HG03565 (cell line): ENCODE results near the gene ARHGEF16.

Experiments used
- ATAC-seq: cut with Tn5 transposase; IDR thresholded peaks from one replicate; pipeline ENCODE4 v1.9.1; 2021; ENCODE audit warnings: mild to moderate bottlenecking, moderate library complexity; ENCODE audit not compliant: unreplicated experiment

ARHGEF16 gene

DNA sequence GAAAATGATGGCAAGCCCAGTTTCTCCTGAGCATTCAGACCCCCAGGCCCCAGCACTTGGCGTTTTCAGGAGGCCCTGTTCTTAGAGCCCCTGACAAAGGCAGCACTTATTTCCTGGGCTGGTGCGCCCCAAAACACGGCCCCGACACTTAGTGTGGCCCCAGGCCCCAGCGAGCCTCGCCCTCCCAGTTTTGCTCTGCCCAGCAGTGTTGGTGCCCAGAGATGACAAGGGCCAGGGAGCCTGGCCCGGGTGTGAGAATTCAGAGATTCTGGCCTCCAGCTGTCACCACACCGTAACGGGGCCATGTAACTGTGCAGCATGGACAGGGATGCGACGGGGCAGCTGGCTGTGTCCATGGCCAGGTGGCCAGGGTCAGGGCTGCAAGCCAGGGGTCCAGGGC lies 18.0 kb upstream of the ARHGEF16 start:
- ATAC-seq, result no peak

GRCh38 chr1:3436901-3437300 lies 17.6 kb upstream of the ARHGEF16 start:
- no peak for ATAC-seq

DNA sequence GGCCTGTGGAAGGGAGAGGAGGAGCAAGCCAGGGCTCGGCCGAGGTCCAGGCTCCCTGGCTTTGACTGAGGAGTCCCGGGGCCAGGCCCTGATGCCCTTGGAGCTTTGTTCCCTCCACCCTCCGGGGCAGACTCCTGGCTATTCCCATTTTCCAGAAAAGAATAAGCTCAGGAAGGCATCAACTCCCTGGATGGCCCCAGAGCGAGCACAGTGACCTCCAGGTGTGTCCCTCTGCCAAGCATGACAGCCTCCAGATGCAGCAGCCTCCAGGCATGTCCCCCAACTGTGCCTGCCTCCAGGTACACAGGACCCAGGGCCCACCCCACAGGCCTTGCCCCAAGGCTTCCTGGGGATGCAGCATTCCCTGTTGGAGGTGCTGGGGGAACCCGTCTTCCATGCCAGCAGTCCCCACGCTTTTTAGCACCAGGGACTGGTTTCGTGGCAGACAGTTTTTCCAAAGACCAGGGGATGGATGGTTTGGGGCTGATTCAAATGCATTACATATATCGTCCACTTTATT lies 15.7 kb upstream of the ARHGEF16 start:
- no peak for ATAC-seq

DNA sequence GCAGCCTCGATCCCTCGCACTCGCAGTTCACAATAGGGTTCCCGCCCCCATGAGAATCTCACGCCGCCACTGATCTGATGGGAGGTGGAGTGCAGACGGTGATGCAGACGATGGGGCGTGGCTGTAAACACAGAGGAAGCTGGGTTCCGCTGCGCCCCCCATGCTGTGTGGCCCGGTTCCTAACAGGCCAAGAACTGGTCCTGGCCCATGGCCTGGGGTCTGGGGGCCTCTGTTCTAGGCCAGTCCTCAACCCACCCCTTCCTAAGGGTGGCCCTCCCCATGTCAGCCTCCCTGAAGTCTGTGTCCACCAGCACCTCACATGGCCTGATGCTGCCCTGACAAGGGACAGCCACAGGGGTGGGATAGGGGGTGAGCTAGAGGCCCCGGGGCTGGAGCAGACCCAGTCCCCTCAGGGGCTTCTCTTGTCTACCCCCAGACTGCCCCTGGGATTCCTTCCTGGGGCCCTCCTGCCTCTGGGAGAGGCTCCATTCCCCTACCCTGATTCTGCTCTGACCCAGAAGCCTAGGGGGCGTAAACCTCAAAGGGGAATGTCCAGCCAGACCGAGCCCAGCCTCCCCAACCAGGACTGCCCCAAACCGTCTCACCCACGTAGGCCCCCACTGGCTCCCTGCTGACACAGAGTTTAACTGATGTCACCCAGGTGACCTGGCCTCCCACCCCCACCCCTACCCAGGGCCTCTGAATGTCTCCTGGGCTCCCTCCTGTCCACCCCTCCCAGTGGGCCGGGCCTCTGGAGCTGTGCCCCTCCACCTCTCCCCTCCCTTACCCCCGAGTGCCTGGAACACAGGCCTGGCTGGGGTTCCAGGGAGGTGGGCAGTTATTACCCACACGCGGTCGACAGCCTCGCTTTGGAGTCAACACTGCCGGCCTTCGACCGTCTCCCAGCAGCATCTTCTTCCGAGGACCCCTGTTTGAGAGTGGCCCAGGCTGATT lies 14.8 kb upstream of the ARHGEF16 start:
- no peak for ATAC-seq

- ATAC-seq, result no peak
These were observed 14.2 kb upstream of the ARHGEF16 start for GRCh38 chr1:3440300-3440681.

- no peak for ATAC-seq
These were observed 13.6 kb upstream of the ARHGEF16 start for GRCh38 chr1:3440711-3441409.

GRCh38 chr1:3441410-3441847 lies 13.0 kb upstream of the ARHGEF16 start:
- no peak for ATAC-seq

DNA sequence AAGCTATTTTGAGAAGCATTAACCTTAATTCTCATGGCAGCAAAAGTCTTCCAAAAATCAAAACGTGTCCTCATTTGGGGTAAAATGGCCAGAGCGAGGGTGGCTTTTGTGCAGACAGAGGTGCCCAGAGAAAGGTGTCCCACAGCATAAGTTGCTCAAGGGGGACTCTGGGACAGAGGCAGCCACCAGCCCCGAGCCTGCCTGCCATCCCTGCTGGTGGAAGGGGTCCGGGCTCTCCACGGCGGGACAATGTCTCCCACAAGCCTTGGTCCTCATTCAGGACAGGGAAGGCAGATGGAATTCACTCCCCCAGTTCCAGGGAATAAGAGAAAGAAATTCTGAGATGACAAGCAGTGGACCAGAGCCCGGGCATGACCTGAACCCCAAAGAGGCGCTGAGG lies 12.6 kb upstream of the ARHGEF16 start:
- ATAC-seq, result no peak

DNA sequence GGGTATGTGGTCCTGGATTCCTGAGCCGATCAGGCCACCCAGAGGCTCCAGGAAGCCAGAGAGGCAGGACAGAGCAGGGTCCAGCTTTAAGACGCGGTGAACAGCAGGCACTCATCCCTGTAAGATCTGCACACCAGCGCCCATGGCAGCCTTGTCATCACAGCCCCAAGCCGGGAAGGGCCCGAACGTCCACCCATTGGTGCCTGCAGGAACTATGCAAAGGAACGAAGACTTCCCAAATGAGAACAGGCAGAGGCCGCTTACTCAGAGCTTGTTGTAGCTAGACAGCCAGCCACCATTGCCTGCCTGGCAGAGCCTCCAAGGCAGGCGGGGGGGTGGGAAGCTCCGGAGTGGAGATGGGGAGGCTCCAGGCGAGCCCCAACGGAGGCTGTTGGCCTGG lies 12.1 kb upstream of the ARHGEF16 start:
- no peak for ATAC-seq

GRCh38 chr1:3442901-3443300 lies 11.6 kb upstream of the ARHGEF16 start:
- no peak for ATAC-seq

DNA sequence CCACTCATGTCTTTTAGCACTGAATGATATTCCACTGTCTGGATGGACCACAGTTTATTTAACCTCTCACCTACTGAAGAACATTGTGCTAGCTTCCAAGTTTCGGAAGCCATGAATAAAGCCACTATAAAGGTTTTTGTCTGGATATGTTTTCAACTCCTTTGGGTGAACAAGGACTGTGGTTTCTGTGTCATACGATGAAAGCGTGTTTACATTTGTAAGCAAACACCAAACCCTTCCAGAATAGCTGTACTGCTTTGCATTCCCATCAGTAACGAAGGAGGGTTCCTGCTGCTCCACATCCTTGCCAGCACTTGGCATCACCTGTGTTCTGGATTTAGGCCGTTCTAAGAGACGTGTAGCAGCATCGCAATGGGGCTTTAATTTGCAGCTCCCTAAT lies 10.7 kb upstream of the ARHGEF16 start:
- no peak for ATAC-seq

GRCh38 chr1:3444298-3444697 lies 10.2 kb upstream of the ARHGEF16 start:
- no peak for ATAC-seq

DNA sequence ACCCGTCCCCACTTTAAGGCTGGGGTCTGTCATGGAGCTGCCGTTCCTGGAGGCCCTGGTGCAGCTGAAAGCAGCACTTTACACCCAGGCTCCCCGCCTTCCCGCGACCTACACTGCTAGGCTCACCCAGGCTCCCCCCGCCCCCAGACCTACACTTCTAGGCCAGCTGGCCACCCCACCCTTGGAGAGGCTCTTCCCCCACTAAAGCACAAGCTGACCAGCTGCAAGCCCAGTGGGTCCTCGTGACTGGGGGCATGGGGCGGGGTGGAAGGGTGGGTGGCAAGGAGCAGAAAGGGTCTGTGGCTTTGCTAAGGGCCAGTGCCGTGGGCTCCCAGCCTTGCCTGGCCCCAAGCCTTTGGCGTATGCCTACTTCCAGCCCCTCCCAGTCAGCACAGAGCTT lies 9.7 kb upstream of the ARHGEF16 start:
- no peak for ATAC-seq

DNA sequence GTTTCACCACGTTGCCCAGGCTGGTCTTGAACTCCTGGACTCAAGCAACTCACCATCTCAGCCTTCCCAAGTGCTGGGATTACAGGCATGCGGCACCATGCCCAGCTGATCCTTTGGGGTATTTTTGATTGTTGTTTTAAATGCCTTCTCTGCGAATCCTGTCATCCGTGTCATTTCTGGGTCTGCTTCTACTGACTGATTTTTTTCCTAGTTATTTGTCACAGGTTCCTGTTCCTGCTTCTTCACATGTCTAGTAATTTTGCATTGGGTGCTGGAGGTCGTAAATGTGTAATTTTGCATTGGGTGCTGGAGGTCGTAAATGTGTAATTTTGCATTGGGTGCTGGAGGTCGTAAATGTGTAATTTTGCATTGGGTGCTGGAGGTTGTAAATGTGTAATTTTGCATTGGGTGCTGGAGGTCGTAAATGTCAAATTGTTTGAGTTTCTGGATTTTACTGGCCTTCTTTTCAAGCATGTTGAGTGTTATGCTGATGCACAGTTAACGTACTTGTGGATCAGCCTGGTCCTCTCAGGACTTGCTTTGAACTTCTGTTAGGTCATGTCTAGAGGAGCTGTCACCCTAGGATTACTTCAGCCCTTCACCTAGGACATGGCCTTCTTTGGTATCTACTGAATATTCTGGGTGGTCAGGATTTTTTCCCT lies 4.1 kb upstream of the ARHGEF16 start:
- ATAC-seq, result no peak

GRCh38 chr1:3450983-3451382 lies 3.5 kb upstream of the ARHGEF16 start:
- ATAC-seq, result no peak

DNA sequence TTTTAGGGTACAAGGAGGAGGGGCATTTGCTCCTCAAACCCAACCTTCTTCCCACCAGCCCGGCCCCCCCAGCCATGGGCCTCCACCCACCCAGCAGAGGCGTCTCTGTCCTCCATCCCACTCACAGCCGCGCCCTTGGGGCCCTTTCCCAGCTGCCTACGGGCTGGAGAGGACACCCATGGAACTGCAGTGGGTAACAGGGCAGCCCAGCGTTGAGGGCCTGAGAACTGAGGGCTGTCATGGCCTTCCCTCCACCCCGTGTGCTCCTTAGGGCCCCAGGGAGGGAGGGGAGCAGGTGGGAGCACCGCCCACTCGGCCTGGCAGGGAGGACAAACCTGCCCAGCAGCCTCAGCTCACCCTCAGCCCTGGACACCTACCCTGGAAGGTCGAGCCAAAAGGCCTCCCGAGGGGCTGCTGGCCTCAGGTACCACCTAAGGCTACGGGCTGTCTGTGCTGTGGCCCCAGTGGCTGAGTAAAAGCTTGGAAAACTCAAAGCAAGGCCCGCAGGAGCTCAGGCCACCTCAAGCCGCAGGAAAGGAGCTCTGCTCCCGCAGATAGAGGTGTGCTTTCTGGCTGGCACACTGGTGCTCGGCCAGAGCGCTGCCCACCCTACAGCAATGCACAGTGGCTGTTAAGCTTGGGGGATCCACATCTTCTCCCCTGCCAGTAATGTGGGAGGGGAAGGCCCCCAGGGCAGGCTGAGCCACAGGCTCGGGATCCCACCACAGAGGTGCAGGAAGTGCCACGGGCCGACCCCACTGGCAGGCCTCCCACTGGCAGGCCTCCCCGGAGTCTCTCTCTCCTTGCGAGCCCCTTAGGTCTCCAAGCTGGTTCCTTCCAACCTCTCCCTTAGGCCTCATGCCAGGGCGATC lies 2.2 kb upstream of the ARHGEF16 start:
- ATAC-seq, result no peak

DNA sequence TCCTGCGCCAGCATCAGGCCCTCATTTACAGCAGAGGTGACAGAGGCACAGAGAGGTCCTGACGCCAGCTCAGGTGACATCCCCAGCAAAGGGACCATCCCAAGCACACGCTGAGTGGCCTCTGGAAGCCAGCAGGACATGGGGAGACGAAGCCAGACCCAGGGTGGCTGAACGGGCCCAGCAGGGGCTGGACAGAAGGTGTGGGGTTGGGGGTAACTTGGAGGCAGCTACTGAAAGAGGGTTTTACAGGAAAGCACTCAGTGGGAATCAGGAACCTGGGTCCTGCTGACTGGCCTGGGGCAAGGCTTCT lies 1.6 kb upstream of the ARHGEF16 start:
- ATAC-seq, result no peak

DNA sequence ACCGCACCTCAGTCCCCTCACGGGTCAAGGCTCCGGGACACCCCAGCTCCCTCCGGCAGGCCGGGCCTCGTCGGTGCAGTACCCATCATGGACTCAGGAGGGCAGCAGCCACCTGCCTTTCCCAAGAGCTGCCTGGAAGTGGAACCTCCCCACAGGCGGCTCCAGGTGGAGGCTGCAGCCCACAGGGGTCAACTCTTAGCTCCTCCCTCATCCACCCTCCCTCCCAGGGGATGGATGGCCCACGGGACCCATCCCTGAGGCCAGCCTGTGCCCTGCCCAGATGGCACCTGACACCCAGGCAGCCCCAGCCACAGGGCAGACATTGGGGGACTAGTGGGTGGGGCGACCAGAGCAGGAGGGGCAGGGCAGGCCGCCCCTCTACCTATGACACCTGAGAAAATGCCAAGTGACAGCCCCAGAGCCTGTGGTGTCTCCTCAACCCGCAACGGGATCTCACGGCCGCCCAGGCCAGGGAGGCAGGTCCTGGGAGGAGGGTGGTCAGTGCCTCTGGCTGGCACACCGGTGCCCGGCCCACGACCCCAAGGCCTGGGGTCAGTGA lies 1.2 kb upstream of the ARHGEF16 start:
- ATAC-seq, result no peak

- no peak for ATAC-seq
These were observed 550 bp downstream of the ARHGEF16 start for GRCh38 chr1:3454811-3455618.
